ENCODE measurements around the gene OR5W2.
"Not testable (repeated sequence)": the region's sequence is repeated elsewhere in the genome, so short reads cannot be mapped to it uniquely, and the experiment has no call there.

- TF ChIP-seq CTCF, EP300, POLR2AphosphoS5 (IDR thresholded peaks at IDR 0.05): not testable (repeated sequence)
Observed at GRCh38 chr11:55885481-55885880, 28.9 kb downstream of the OR5W2 start.

Measured in esophagus muscularis mucosa (tissue), 4 donors.